Measurements from ENCODE around the gene IGF1R.

- no peak for TF ChIP-seq CTCF (IDR thresholded peaks at IDR 0.05; ENCODE audit: insufficient read depth, low read length)
- TF ChIP-seq POLR2AphosphoS5 (IDR thresholded peaks at IDR 0.05; ENCODE audit: low read depth), result no peak
- TF ChIP-seq GABPA (IDR thresholded peaks at IDR 0.05; ENCODE audit: low read depth), result no peak
- no peak for TF ChIP-seq REST (IDR thresholded peaks at IDR 0.05; ENCODE audit: insufficient replicate concordance, low read depth)
These were observed 322.5 kb downstream of the IGF1R start for GRCh38 chr15:98970799-98971198.
